PFSK-1 (cell line): Measurements from ENCODE around the gene TMA7B.

Experiments used
- POLR2AphosphoS5 ChIP-seq: IDR thresholded peaks from 2 replicates; pipeline ENCODE4 v1.6.1; 2012; ENCODE audit warnings: low read depth, mild to moderate bottlenecking, control low read depth, low read length, moderate library complexity
- SIN3A ChIP-seq: IDR thresholded peaks from 2 replicates; pipeline ENCODE4 v1.6.1; 2012; ENCODE audit warnings: mild to moderate bottlenecking, low read length, moderate library complexity, borderline replicate concordance; ENCODE audit not compliant: insufficient read depth
- TAF1 ChIP-seq: IDR thresholded peaks from 2 replicates; pipeline ENCODE4 v1.6.1; 2012; ENCODE audit warnings: low read length, control low read depth, borderline replicate concordance; ENCODE audit not compliant: insufficient read depth

GRCh38 chr22:39997421-39997820, 37.2 kb downstream of the TMA7B start:
- TF ChIP-seq SIN3A, result no peak
- TF ChIP-seq POLR2AphosphoS5, result no peak
- no peak for TF ChIP-seq TAF1
